ENCODE data around the gene CAMTA1.

CAMTA1 gene

GRCh38 chr1:7350804-7351203, 565.5 kb downstream of the CAMTA1 start:
- no peak overlapping the region for H3K4me3 ChIP-seq (ENCODE audit: low read depth, low read length)
- no peak for TF ChIP-seq CTCF (IDR thresholded peaks at IDR 0.05; ENCODE audit: low read depth, low read length, missing control alignments)
- DNase-seq (ENCODE audit: low read depth) = no peak

GRCh38 chr1:7351649-7352048, 566.4 kb downstream of the CAMTA1 start:
- DNase-seq (ENCODE audit: low read depth) = no peak
- no peak for TF ChIP-seq CTCF (IDR thresholded peaks at IDR 0.05; ENCODE audit: low read depth, low read length, missing control alignments)
- H3K4me3 ChIP-seq (ENCODE audit: low read depth, low read length) = no peak overlapping the region

- H3K4me3 ChIP-seq (ENCODE audit: low read depth, low read length) = no peak overlapping the region
- no peak for DNase-seq (ENCODE audit: low read depth)
Observed at GRCh38 chr1:7352364-7352763, 567.1 kb downstream of the CAMTA1 start.

GRCh38 chr1:7352974-7353373, 567.7 kb downstream of the CAMTA1 start:
- TF ChIP-seq CTCF (IDR thresholded peaks at IDR 0.05; ENCODE audit: low read depth, low read length, missing control alignments) = no peak
- DNase-seq (ENCODE audit: low read depth) = no peak
- H3K4me3 ChIP-seq (ENCODE audit: low read depth, low read length) = no peak overlapping the region

More at GRCh38 chr1:7352364-7352763, 567.1 kb downstream of the CAMTA1 start:
- TF ChIP-seq CTCF (IDR thresholded peaks at IDR 0.05; ENCODE audit: low read depth, low read length, missing control alignments) = no peak

GRCh38 chr1:7355646-7356045, 570.4 kb downstream of the CAMTA1 start:
- TF ChIP-seq CTCF (IDR thresholded peaks at IDR 0.05; ENCODE audit: low read depth, low read length, missing control alignments) = no peak
- no peak overlapping the region for H3K4me3 ChIP-seq (ENCODE audit: low read depth, low read length)
- no peak for DNase-seq (ENCODE audit: low read depth)

GRCh38 chr1:7356079-7356478, 570.8 kb downstream of the CAMTA1 start:
- H3K4me3 ChIP-seq (ENCODE audit: low read depth, low read length) = no peak overlapping the region
- no peak for DNase-seq (ENCODE audit: low read depth)
- no peak for TF ChIP-seq CTCF (IDR thresholded peaks at IDR 0.05; ENCODE audit: low read depth, low read length, missing control alignments)

- H3K4me3 ChIP-seq (ENCODE audit: low read depth, low read length) = no peak overlapping the region
- no peak for TF ChIP-seq CTCF (IDR thresholded peaks at IDR 0.05; ENCODE audit: low read depth, low read length, missing control alignments)
- DNase-seq (ENCODE audit: low read depth) = no peak
Observed at GRCh38 chr1:7358425-7358824, 573.2 kb downstream of the CAMTA1 start.

All from GM12864 (cell line).